Stimulated activated CD8-positive, alpha-beta memory T cell treated with anti-CD3 and anti-CD28 coated beads, Interleukin-15, amount 100 ng/mL, for 4 hours (primary cell): ENCODE data around the gene FAM187B.

Source experiments
- DNase-seq, 2 donors: peaks; one replicate each; pipeline ENCODE4 v3.0.0-alpha.2; 2020; ENCODE audit warnings: low read depth in 2 of 2

The FAM187B gene

GRCh38 chr19:35228177-35228930, at the start of gene FAM187B:
FAM187B (minus strand) TSS chr19:35228739; CDS start chr19:35228680, 59 bp downstream.
- no peak for DNase-seq

- DNase-seq = no peak
These were observed 48.3 kb upstream of the FAM187B start for GRCh38 chr19:35276706-35277281.

- DNase-seq = no peak
These were observed 45.8 kb upstream of the FAM187B start for GRCh38 chr19:35274323-35274722.

- no peak for DNase-seq
These were observed 45.2 kb upstream of the FAM187B start for GRCh38 chr19:35273686-35274259.

GRCh38 chr19:35272954-35273649, 44.6 kb upstream of the FAM187B start:
- no peak for DNase-seq

- DNase-seq = no peak
These were observed 43.7 kb upstream of the FAM187B start for GRCh38 chr19:35272122-35272719.

- DNase-seq = no peak
These were observed 43.0 kb upstream of the FAM187B start for GRCh38 chr19:35271546-35271945.

- no peak for DNase-seq
These were observed 41.9 kb upstream of the FAM187B start for GRCh38 chr19:35270381-35270811.

GRCh38 chr19:35269438-35270117, 41.0 kb upstream of the FAM187B start:
- DNase-seq = peak in 1 of 2 donors; percentile 56

GRCh38 chr19:35268536-35269437, 40.2 kb upstream of the FAM187B start, which contains the start of gene USF2:
USF2 (plus strand) TSS chr19:35268962; CDS start chr19:35269102, 140 bp downstream.
- DNase-seq = peak in 1 of 2 donors; percentile 42

GRCh38 chr19:35267818-35268535, 39.4 kb upstream of the FAM187B start:
- DNase-seq = peak in 1 of 2 donors; percentile 60

GRCh38 chr19:35267353-35267817, 38.8 kb upstream of the FAM187B start:
- DNase-seq = peak in 1 of 2 donors; percentile 29

- no peak for DNase-seq
These were observed 38.2 kb upstream of the FAM187B start for GRCh38 chr19:35266520-35267352.

- DNase-seq = no peak
These were observed 37.5 kb upstream of the FAM187B start for GRCh38 chr19:35265900-35266519.

- no peak for DNase-seq
These were observed 36.8 kb upstream of the FAM187B start for GRCh38 chr19:35265126-35265899.

- no peak for DNase-seq
These were observed 36.0 kb upstream of the FAM187B start for GRCh38 chr19:35264268-35265125.
